ENCODE measurements around the gene DOC2B.
"Not testable (repeated sequence)": the region's sequence is repeated elsewhere in the genome, so short reads cannot be mapped to it uniquely, and the experiment has no call there.

Gene DOC2B

DNA sequence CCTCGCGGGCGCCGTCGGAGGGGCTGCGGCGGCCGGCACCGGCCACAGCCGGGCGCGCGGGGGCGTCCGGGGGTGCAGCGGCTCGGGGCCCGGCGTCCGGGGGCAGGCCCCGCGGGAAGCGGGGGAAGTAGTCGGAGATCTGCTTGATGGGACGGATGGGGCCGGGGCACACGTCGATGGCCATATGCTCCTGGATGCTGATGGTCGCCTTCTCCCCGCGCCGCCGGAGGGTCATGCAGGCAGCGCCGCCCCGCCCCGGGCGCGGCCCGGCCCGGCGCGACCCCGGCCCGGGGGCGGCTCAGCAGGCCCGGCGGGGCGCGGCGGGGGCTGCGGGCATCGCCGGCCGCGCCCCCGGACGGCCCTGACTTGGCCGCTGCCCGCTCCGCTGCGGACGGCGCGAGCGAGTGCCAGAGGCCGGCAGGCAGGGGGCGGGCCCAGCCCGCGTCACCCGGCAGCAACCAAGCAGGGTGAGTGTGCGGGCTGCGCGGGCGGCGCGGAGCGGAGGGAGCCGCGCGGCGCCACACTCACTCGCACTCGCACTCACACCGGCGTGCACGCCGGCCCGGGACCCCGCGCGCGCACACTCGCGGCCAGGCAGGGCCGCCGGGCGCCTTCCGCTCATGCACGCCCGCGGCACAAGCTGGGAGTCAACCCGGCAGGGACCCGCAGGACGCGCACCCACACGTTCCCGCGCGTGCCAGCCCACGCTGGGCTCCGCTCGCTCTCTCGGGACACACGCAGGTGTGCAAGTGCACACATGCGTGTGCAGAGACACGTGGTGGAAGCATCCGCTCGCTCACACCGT is at the start of gene DOC2B:
Gene DOC2B (minus strand): TSS at position 406 of the 805 bp plus-strand sequence. CDS start 171 bp downstream, at position 235.
- FAIRE-seq: no peak

DNA sequence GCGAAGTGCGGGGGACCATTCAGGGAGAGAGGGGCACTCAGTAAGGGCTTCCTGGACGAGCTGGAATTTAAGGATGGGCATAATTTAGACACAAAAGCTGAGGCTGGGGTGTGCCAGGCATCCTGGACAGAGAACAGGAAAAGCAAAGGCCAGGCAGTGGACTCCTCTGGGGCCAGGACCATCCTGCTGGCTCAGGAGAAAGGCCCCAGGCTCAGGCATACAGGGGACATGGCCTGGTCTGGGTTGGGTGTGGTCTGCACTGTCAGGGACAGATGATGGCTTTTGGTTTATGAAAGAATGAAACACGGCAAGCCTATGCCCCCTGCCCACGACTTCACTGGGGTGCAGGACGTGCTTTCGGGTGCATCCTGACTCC is 48.9 kb upstream of the DOC2B start:
- no peak for FAIRE-seq

- no peak for FAIRE-seq
Observed at GRCh38 chr17:229709-230394, 48.4 kb upstream of the DOC2B start.

GRCh38 chr17:228951-229708 is 47.7 kb upstream of the DOC2B start:
- no peak for FAIRE-seq

DNA sequence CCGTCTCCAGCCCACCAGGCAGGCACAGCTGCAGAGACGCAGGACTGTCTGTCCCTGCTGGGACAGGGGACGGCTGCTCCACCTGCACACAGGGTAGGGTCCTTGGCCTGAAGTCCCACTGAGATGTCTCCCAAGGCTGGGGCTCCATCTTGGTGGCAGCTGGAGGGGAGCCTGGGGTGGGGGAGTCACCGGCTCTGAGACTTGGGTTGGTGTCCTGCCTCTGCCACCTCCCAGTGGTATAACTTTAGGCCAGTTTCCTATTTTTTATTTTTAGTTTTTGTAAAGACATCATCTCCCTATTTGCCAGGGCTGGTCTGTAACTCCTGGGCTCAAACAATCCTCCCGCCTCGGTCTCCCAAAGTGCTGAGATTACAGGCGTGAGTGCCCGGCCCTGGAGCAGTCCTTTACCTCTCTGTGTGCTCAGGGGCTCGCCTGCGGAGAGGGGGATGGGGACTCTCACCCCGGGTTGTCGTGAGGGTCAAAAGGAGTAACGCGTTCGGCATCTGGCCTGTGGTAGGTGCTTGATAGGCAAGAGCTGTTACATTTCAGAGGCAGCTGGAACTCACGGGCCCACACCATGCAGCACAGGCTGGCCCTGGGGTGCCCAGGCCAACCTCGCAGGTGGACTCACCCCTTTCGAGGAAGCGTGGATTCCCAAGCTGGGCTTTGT is 46.6 kb upstream of the DOC2B start:
- FAIRE-seq: no peak

DNA sequence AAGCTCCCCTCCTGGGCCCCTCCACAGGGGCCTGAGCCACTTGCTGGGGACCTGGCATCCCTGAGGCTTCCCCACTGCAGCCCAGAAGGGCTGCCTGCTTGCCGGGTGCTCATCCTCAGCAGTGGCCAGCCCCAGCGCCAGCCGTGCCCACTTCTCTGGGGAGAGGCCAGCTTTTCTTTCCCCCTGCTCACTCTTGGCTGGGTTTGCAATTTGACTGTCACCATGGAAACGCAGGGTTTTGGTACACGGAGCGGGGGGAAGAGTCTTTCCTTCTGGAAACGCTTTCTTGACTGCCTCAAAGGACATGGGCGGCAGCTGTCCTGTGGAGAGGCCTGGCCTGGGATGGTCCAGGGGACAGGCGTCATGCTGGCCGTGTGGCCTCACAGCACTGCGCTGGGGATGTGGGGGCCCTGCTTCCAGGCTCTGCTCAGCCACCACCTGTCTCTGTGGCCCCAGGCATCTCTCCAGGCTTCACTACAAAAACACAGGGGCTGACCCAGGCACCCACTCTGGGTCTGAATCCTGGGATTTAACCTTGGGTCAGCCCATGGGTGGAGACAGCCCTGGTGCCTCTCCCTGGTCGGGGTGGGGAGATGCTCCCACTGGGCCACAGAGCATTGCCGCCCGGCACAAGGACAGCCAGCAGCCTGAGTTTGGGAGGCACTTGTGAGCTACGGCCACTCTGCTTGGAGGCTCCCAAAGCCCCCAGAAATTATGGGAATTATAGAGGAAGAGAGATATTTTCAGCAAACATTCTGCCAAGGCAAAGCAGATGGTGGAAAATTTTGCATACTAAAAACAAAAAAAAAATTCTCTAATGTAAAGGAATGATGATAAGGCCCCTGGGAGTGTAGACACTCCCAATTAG is 45.9 kb upstream of the DOC2B start:
- no peak for FAIRE-seq

GRCh38 chr17:226108-227077 is 44.9 kb upstream of the DOC2B start:
- no peak for FAIRE-seq

GRCh38 chr17:225551-225950 is 44.1 kb upstream of the DOC2B start:
- FAIRE-seq: no peak

- not testable (repeated sequence) for FAIRE-seq
Observed at GRCh38 chr17:224576-224975, 43.1 kb upstream of the DOC2B start.

GRCh38 chr17:223723-224471 is 42.4 kb upstream of the DOC2B start:
- no peak for FAIRE-seq

DNA sequence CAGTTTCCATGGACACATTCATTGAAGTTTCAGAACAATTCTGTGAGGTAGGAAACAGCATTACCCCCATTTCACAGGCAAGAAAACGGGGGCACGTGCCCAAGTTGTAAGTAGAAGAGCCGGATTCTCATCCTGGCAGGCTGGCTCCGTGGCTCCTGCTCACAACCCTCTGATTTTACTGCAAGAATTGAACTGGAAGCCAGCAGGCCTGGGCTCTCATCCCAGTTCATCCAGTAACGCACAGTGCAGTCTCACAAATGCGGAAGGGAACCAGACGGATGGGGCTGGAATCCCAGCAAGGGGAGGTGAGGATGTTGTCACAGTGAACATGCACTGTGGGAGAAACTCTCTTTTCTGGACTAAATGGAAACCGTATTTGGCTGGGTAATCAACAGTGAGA is 40.7 kb upstream of the DOC2B start:
- FAIRE-seq: no peak

DNA sequence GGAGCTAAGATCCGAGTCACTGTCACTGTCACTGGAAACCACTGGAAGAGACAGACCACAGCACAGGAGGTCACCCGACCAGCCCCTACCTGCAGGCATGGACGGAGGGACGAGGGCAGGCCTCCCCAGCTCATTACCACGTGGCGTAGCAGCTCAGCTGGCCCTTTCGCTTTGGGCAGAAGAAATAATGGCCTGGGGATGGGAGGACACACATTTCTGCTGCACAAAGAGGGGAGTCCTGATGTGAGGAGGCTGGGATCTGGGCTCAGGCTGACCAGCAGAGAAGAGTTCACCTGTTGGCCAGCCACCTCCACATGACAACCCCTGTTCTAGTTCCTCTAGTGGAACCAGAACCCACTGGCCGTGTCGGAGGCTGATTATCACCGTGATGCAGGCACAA is 38.2 kb upstream of the DOC2B start:
- FAIRE-seq: no peak

GRCh38 chr17:218432-219110 is 37.1 kb upstream of the DOC2B start:
- no peak for FAIRE-seq

DNA sequence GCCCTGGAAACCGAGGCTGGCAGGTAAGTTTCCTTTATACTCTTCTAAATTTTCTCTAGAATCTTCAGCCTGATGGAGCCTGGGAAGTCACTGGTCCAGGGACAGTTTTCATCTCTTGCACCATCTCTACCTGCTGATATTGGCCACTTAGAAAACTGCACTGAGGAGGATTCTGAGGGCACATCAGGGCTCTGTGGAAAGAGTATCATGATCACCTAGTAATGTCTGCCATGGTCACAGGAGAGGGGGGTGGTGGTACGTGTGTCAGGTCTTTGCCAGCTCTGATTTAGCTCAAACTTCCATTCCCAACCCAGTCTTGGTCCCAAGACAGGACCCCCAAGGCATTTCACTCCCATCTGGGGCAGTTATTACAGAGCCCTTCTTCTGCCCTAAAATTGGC is 35.2 kb upstream of the DOC2B start:
- FAIRE-seq: no peak

DNA sequence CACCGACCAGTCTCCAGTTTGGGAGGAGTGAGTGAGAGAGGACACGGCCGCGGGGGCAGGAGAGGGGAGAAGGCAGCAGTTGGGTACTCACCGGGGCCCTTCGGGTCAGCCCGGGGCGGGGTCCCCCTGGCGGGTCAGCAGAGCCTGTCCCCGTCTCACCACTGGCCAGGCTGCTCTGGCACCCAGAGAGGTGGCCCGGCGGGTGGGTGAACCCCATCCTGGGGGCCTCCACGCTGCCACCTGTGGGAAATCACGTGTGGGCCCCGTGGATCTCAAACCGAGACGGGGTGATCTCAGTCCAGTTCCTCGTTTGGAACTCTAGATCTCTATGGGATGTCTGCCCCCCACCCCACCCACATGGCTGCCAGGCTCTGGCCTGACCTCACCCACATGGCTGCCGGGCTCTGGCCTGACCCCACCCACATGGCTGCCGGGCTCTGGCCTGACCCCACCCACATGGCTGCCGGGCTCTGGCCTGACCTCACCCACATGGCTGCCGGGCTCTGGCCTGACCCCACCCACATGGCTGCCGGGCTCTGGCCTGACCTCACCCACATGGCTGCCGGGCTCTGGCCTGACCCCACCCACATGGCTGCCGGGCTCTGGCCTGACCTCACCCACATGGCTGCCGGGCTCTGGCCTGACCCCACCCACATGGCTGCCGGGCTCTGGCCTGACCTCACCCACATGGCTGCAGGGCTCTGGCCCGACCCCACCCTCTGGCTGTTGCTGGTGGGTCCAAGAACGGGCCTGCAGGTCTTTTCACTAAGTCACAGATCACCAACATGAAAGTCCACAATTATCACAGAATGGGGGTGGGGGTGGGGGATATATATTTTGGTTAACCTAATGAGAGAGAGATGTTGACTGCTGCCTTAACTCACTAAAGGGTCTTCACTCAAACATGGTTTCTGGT is 34.4 kb upstream of the DOC2B start:
- FAIRE-seq: not testable (repeated sequence)

GRCh38 chr17:214881-215331 is 33.5 kb upstream of the DOC2B start:
- no peak for FAIRE-seq

- FAIRE-seq: no peak
Observed at GRCh38 chr17:213286-214105, 32.0 kb upstream of the DOC2B start.

Data from G401.6 (cell line).